Measurements from ENCODE around the gene KPNA4.

DNA sequence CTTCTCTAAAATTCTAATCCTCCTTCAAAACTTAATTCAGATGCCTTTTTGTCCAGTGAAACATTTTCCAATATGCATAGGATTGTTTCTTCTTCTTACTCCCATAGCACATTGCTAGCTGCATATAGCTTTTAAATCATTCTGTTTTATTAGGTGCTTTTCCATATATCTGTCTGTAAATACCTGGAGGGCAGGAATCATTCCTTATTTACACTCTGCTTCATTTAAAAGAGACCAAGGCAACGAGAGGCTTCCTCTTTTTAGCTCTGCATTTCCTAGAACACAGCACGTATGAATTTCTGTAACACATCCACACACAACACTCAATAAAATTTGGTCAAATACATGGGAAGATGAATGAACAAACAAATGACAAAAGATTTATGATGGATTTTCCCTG, 43.5 kb upstream of the KPNA4 start:
- TF ChIP-seq CTCF (IDR thresholded peaks at IDR 0.05; ENCODE audit: low read depth, low read length, poor library complexity, severe bottlenecking) (no peak), EZH2phosphoT487 (IDR thresholded peaks at IDR 0.05; ENCODE audit: borderline replicate concordance, low read length) (no peak)
